Stimulated activated CD8-positive, alpha-beta memory T cell treated with anti-CD3 and anti-CD28 coated beads, Interleukin-4, amount 100 ng/mL, for 1 hour (primary cell): ENCODE data around the gene CA10.

ENCODE experiments used
- DNase-seq, 2 donors: peaks; one replicate each; pipeline ENCODE4 v3.0.0-alpha.2; 2020; ENCODE audit warnings: low read depth in 2 of 2, low spot score in 1 of 2

The CA10 gene

GRCh38 chr17:51954232-51954765 is 204.2 kb downstream of the CA10 start:
- no peak for DNase-seq

- no peak for DNase-seq
These were observed 206.8 kb downstream of the CA10 start for GRCh38 chr17:51951741-51952140.

GRCh38 chr17:51948128-51948527 is 210.4 kb downstream of the CA10 start:
- DNase-seq = no peak

GRCh38 chr17:51947160-51947735 is 211.3 kb downstream of the CA10 start:
- no peak for DNase-seq

- no peak for DNase-seq
These were observed 212.2 kb downstream of the CA10 start for GRCh38 chr17:51946311-51946710.

- DNase-seq = no peak
These were observed 217.2 kb downstream of the CA10 start for GRCh38 chr17:51941272-51941671.

- no peak for DNase-seq
These were observed 221.2 kb downstream of the CA10 start for GRCh38 chr17:51937264-51937663.

- DNase-seq = no peak
These were observed 223.0 kb downstream of the CA10 start for GRCh38 chr17:51935477-51935876.

- no peak for DNase-seq
These were observed 224.9 kb downstream of the CA10 start for GRCh38 chr17:51933647-51934046.

GRCh38 chr17:51926448-51926847 is 232.1 kb downstream of the CA10 start:
- DNase-seq = no peak

- no peak for DNase-seq
These were observed 237.0 kb downstream of the CA10 start for GRCh38 chr17:51921500-51921899.

GRCh38 chr17:51914577-51914976 is 243.9 kb downstream of the CA10 start:
- no peak for DNase-seq

GRCh38 chr17:51913491-51914205 is 244.9 kb downstream of the CA10 start:
- DNase-seq = no peak

GRCh38 chr17:51912939-51913338 is 245.6 kb downstream of the CA10 start:
- DNase-seq = no peak

- DNase-seq = no peak
These were observed 247.3 kb downstream of the CA10 start for GRCh38 chr17:51911237-51911636.

- no peak for DNase-seq
These were observed 248.5 kb downstream of the CA10 start for GRCh38 chr17:51909971-51910370.

GRCh38 chr17:51908841-51909537 is 249.5 kb downstream of the CA10 start:
- no peak for DNase-seq

GRCh38 chr17:51907041-51907440 is 251.5 kb downstream of the CA10 start:
- no peak for DNase-seq

- DNase-seq = no peak
These were observed 254.1 kb downstream of the CA10 start for GRCh38 chr17:51904379-51904778.

- DNase-seq = no peak
These were observed 257.3 kb downstream of the CA10 start for GRCh38 chr17:51901242-51901641.

- DNase-seq = no peak
These were observed 266.6 kb downstream of the CA10 start for GRCh38 chr17:51891936-51892335.

GRCh38 chr17:51890710-51891109 is 267.8 kb downstream of the CA10 start:
- no peak for DNase-seq
